ENCODE results near the gene SNRPA1.

The SNRPA1 gene

DNA sequence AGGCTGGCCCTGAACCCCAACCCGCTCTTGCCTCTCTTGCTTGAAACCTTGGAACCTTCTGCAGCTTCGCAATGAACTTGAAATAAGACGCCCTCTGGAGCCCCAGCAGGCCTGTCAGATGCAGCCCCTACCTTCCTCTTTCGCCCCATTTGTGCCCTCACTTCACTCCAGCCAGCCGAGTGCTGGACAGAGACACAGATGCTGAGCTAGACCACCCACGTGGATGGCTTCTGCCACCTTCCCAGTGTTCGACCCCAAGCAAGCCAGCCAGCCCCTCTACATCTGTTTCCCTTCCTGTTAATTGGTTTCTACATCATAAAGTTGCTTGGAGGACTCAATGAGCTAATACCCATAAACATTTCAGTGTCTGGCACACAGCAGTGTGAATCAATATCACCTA is 23.8 kb upstream of the SNRPA1 start:
- DNase-seq = no peak

DNA sequence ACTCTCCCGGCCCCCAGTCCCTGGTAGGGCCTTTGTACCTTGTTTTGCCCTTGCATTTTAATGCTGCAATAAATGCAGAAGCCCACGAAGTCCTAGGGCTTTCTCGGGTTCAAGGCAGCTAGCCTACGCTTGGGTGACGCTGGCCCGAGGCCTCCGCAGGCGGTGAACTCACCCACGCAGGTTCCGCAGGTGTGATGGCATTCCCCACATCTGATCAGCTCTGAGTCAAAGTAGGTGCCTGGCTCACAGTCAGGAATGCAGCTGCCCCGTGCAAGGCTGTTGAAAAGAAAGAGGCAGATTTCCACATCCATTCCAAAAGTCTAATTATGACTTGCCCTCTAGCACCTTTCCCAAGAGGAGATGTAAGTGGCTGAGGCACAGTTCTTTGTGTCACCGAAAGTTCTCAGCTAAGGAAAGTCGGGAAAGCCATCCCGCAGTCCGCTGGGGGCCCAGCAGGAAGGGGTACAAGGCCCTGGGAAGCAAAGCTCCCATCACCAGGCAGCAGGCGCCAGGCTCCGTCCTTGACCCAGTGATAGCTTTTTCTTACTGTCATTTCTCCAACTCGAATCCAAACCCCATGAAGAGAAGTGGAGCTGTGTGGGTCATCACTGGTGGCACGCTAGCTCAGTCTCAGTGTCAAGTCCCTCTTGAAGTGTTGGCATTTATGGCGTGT is 23.2 kb upstream of the SNRPA1 start:
- no peak for DNase-seq

DNA sequence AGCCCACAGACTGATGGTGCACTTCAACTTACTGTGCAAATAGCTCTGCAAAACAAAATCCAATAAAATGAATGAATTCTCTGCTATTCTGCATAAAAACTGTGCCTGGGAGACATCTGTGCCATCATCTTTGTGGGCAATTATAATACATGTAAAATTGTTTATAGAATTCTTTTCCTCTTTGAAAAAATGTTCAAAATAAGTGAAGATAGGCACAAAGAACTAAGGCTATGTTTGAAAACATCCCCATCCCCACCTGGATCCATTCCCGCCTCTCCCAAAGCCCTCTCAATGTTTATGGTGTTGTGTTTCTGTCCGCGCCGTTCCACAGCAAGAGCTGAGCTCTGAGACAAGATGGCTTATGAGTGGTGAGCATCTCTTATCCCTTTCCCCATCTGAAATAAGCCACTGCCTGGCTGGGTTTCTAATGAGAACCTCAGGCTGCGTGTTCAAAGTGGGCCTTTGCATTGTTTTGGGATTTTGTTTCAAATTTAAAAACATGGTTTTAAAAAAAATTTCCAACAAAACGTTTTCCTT is 22.4 kb upstream of the SNRPA1 start:
- no peak for DNase-seq

DNA sequence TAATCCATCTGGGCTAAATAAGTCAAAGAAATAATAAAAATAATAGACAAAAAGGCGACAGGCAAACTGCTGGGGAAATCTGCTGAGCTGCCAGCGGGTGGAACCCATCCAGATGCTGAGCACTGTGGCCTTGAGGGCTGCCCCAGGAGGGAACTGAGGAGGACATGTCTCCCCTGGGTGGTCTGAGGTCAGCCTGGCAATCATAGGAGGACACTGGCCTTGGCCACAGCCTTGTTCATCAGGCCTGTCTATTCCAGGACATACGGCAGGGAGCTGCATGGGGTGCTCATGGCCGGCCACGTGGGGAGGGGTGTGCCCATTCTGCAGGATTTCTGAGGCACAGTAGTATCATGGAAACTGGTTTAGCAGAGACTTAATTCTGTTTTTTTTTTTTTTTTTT is 21.5 kb upstream of the SNRPA1 start:
- no peak for DNase-seq

DNA sequence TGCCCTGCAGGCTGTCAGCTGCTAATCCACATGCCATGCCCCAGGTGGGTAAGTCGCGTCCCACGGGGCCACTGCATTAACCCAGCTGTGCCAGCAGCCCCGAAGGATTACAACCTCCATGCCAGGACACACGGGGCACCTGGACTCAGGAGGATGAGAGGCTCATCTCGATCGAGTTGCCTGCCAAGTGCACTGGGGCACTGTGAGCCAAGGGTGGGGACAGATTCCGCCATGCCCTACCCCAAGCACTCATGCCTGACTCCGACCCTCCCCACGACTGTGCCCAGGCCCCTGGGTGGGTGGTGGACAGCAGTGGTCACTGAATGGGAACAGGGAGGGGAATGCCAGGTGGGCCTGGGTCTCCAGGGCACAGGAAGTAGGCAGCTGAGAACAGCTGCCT is 20.7 kb upstream of the SNRPA1 start:
- no peak for DNase-seq

DNA sequence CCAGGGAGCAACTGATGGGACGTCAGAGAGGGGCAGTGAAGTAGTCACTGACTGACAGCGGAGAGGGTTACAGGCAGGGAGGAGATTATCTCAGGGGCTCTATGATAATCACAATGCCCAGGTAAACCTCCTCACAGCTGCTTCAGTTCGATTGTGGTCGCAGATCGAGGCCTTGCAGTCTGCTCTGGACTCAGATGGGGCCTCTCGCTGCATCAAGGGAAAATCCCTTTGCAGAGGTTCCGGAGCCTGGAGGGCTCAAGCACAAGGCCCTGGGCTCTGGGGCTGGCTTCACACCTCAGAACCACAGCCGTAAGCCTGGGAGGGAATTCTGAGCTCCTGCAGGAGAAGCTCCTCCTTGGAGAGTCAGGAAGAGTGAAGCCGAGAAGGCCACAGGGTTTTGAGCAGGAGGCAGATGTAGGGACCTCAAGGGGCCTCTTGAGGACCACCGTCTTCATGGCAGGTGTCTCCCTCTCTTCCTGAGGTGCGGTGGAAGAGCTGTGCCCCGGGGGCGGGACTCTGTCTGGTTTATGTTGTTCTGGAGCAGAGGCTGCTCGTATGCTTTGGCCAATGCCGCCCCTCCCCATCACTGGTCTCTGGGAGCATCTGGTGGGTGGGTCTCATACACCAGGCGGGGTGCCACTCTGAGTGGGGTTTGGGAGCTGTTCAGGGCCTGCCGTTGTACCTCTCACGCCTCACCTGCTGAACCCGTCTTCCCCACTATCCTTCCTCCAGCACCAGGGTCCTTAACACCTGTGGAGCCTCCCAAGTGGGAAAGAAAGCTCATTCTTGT is 19.5 kb upstream of the SNRPA1 start:
- no peak for DNase-seq

DNA sequence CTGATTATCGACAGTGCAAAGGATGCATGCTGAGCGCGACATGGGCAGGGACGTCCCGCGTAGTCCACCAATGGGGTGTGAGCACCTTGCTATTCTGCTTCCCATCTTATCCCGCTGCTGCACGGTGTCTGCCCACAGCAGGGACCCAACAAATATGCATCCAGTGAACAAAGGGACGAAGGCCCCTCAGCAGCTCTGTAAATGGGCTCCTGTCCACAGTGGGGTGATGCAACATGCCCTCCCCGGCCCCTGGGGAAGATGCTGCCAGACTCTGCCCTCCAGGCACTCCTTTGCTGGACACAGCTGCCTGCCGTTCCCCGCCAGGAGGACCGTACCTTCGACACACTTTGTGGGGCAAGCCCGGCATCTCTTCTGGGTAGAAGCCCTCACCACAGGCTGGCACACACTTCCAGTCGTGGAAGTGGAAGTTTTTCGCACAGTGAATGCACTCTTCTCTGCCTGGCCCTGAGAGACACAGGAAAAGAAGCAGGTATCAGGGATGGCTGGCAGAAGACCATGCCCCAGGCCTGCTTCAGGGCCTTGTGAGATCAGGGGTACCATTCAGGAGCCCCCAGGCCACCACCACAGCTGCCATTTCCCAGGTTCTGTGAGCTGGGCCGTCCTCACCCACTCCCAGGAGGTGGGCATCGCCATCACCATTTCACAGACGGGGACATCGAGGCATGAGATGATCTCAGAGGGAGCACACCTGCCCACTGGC is 18.2 kb upstream of the SNRPA1 start:
- DNase-seq = no peak

DNA sequence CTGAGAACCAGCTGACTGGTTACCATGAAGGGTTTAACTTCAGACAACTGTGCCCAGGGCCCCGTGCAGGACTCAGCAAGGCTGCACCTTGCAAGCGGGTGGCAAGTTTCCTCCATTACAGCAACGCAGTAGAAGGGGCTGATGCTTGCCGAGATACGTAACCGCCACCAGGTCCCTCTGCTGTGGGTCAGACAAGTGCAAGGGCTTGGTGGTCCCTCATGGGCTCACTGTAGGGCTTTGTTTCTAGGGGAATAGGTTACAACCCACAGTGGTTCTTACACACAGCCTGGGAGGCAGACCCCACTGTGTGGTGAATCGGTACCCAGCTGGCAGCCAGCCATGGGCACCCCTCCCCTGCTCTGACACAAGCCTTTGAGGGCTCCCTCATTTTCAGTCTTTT is 15.5 kb upstream of the SNRPA1 start:
- DNase-seq = no peak

DNA sequence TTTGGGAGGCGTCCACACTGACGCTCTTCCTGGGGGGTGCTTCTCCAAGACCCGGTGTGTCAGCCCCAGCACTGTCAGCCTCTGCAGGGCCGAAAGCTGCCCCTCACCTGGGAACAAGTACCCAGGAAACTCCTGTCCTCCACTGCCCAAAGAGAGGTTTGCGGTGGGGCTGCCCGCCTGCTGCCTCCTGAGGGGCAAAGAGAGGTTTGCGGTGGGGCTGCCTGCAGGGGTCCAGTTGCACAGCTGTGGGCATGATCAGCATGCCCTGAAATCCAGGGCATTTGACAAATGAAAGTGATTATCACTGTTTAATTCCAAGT is 15.1 kb upstream of the SNRPA1 start:
- no peak for DNase-seq

DNA sequence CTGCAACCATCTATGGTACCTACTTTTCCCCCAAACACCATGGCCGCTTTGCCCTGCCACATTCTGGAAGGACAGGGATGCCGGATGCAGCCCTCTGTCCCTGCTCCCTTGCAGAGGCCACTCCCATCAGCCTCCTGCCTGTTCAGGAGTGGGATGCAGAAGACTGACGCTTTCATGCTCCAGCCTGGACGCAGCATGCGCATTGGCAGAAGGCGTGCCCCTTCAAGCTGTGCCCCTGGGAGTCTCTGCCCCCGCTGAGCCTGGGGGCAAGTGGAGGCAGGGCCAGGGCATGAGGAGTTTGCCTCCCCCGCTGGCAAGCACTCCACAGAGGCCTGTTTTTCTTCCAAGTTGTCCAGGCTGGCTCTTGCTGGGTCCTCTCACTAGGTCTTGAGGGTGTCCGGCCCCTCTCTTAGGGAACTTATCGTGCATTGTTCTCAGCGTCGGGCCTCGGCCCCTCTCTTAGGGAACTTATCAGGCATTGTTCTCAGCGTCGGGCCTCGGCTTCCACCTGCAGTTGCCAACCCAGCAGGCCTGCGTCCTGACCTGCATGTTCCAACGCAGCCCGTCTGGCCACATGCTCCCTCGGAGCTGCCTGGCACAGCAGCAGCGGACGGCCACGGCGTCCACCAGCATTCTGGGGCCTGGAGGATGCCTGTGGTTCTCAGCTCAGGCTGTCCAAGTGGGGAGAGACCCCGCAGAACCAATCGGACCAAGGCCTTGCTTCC is 14.6 kb upstream of the SNRPA1 start:
- DNase-seq = no peak

DNA sequence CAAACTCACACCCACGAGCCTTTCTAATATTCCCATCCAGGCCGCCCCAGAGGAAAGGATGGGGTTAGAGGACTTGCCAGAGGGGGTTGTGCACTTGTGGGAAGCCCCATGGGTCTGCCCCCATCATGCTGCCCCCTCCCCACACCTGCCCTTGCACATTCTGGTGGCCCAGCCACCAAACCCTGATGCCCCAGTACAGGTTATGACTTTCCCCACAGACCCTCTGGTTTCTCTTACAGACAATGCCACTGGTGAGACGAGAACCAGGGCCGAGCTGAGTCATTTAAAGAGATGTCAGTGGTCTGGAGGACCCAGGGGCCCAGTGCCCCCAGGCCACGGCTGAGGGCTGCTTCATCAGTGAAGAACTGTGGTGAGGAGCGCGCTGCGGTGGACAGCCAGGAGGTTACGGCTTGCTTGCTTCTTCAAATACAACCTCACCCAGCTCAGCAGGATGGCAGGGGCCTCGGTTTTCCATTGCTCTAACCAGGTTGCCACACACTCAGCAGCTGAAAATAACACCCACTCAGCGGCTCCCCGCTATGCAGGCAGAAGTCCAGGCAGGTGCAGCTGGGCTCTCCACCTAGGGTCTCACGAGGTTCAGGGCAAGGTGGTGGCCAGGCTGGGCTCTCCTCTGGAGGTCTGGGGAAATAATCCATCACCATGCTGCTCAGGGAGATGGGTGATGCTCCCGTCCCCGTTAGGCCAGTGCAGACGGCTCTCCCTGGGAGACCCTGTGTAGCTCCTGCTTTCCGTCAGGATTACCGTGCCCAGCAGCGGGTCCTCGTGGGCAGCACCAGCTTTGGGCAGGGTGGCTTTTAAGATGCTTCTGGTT is 13.8 kb upstream of the SNRPA1 start:
- no peak for DNase-seq

DNA sequence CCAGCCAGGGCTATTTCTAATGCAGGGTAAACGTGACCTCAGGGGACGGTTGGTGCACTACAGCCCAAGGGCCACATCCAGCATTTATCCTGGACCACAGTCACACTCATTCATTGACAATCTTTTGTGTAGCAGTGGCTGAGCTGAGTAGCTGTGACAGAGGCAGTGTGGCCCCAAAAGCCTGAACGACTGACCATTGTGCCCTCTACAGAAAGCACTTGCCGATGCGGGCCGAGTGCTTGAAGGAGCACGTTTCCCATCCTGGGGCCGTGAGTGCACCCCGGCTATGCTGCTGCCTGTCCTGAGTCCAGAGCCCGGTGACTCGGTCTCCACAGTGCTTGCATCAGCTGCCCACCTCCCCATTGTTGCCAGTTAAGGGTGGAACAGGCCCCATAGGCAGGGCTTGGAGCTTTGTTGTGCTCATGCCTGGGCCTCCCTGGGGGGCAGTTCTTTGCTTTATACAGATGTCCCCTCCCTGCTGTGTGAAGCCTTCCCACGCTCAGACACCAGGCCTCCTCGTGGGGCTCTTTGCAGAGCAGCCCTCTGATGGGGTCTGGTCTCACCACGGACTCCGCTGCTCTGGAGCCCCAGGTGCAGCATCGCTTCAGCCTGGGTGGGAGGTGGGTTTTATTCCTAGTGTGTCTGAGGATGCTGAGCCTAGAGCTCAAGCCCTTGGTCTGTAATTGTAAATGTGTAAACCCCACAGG is 13.0 kb upstream of the SNRPA1 start:
- no peak for DNase-seq

DNA sequence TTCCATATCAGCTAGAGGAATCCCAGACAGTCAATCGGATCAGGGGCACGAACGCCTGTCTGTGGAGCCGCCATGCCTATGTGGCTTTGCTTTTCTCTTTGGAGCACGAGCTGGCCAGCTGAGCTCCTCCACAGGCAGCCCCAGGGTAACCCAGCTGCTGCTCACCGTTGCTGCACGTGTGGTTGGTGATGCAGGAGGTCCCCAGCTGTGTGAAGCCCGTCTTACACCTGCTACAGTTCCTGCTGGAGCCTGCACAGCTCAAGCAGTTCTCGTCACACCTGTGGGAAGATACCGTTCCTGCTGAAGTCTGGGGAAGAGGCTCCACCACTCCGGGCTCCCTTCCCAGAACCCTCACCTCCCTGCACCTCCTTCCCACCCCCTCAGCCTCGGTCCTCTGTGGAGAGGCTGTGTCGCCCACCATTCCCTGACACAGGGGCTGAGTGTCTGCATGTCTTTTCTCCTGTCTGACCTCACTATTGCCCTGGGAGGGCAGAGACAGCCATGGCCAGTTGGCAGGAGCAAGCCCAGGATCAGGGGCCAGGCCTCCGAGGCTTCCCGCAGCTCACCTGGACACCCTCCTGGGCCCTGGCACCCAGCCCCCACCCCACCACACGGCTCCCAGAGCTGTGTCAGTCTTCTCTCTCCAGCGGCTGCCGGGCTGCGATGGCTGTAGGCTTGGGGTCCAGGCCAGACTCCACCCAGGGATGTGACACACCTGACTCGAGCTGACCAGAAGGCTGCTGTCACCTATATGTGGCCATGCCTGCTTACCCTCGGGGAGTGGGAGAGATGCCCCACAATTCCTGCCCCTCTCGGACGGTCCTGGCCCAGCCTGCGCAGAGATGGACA is 12.2 kb upstream of the SNRPA1 start:
- no peak for DNase-seq

DNA sequence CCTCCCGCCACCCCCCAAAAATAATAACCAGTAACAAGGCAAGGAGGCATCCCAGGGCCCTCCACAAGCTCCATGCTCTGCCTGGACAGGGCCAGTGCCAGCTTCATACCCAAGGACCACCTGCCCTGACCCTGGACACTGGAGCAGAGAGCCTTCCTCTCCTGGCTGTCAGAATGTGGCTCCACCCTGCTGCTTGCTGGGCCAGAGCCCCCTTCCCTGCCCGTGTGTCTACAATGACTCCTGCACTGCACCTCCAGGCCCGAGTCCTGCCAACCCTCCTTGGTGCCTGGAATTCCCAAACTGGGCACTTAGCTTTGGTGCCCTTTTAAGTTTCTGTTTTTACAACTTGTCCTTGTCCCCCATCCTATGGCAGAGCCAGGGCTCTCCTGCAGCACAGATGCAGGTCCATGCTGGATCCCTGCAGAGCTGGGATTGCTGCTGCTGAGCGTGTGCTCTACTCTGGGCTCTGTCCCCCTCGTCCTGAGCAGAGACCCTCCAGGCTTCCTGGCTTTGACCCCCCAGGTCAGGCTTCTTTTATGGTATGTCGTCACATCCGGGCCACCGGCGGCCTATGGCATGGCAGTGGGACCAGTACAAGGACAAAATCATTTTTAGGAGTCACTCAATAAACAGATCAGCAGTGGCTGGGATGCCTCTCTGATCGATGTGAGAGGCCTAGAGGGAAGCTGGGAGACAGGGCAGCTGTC is 11.4 kb upstream of the SNRPA1 start:
- DNase-seq = no peak

DNA sequence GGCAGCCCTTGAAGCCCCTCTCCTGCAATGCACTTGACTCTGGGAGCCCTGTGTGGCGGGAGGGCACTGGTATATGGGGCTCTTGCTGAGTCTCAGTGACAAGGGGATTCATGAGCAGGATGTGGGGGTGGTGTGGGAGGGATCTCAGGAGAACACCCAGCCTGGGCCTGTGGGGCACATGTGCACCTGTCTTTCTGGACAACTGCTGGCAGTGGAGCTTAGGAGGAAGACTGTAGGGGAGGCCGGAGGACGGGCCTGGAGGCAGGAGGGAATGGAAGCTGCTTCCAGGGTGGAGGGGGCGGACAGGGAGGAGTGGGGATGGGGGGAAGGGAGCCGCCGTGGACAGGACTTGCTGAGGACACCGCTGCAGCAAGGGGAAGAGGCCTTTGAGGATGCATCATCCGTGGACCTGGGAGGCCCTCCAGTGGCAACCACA is 10.8 kb upstream of the SNRPA1 start:
- no peak for DNase-seq

DNA sequence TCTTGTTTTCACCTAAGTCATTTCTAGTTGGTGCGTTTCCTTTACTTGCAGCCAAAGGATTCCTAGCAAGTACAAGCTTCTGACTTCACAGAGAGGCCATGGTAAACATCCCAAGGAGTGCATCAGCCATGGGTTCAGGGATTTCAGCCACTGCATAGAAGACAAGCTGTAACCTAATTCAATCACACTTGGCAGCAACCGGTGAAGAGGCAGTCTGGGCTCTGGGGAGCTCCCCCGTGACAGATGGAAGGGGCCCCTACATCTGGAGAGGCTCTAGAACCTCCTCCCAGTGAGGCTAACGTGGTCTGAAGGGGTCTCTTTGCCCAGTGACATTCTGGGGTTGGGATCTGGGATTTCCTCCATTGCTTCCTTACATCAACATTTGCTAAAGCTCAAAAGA is 8.4 kb upstream of the SNRPA1 start:
- no peak for DNase-seq

DNA sequence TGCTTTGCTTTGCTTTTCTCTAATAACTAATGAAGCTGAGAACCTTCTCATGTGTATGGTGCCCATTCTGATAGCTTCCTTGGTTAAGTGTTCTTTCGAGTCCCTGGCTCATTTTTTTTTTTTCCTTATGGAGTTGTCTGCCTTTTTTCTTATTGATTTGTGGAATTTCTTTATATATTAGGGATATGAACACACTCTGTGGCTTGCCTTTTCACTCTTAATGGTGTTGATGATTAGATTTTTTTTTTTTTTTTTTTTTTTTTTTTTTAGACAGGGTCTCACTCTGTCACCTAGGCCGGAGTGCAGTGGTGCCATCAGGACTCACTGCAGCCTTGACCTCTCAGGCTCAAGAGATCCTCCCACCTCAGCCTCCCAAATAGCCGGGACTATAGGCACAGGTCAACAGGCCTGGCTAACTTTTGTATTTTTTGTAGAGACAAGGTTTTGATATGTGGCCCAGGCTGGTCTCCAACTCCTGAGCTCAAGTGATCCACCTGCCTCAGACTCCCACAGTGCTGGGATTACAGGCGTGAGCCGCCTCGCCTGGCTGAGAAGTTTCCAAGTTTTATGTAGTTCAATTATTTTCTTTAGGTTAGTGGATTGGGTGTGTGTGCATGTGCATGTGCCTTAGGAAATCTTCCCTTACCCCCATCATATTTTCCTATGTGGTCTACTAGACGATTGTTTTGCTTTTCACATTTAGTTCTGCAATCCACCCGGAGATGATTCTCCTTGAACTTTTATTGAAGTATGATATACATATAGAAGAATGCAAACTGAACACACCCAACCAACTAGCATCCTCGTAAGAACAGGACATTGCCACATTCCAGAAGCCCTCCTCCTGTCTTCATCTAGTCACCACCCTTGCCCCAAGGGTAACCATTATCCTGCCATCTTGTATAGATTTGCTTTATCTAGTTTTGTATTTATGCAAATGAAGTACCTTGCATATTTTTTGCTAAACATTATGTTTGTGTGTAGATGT is 1.7 kb upstream of the SNRPA1 start:
- no peak for DNase-seq

DNA sequence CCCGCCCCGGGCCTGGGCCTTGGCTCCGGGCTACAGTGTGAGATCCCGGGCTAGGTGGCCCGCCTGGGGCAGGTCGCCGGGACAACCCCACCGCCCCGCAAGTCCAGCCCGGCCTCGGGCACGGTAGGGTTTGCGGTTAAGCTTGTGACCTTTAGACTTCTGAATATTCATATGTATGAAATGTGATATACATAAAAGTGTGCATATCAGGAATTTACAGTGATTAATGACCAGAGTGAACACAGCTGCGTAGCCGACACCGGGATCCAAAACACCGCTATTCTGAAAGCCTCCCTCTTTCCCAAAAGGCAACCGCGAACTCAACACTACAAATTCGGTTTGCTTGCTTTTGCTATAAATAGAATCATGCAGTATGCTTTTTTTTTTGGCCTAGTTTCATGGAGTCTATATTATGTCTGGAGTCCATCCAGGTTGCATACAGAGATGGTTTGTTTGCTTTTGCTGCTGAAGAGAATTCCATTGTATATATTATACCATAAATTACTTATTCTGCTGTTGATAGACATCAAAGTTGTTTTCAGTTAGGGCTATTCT is 636 bp upstream of the SNRPA1 start:
- DNase-seq = no peak

Data from CD4-positive, alpha-beta T cell treated with Interleukin-21 for 1 hour (primary cell).